H9 (cell line): ENCODE data around the gene MAPT. TPM values are rescaled to one million over a fixed set of nuclear protein-coding genes. Genes with fewer than 3 reads are reported as not detected.

Source experiments
- DNase-seq: peaks from one replicate; pipeline ENCODE4 v3.0.0-alpha.2; 2017
- H2AFZ ChIP-seq: one replicate; pipeline ENCODE4 v1.6.1; 2013; ENCODE audit warnings: mild to moderate bottlenecking, low read length, control low read depth, moderate library complexity
- H2AK5ac ChIP-seq: 2 replicates; pipeline ENCODE4 v1.6.1; 2013; ENCODE audit warnings: low read length, control low read depth, mixed read lengths; ENCODE audit not compliant: insufficient read length
- H2BK120ac ChIP-seq: one replicate; pipeline ENCODE4 v1.6.1; 2013; ENCODE audit warnings: low read depth, mild to moderate bottlenecking, low read length, control low read depth, inconsistent platforms; ENCODE audit not compliant: poor library complexity, severe bottlenecking
- H2BK12ac ChIP-seq: 2 replicates; pipeline ENCODE4 v1.6.1; 2013; ENCODE audit warnings: low read length, control low read depth, mixed read lengths, low read depth; ENCODE audit not compliant: insufficient read length
- H2BK15ac ChIP-seq: 2 replicates; pipeline ENCODE4 v1.6.1; 2013; ENCODE audit warnings: low read depth, low read length, control low read depth
- H2BK20ac ChIP-seq: one replicate; pipeline ENCODE4 v1.6.1; 2013; ENCODE audit warnings: low read depth, mild to moderate bottlenecking, low read length, control low read depth, inconsistent platforms; ENCODE audit not compliant: poor library complexity, severe bottlenecking
- H2BK5ac ChIP-seq: 2 replicates; pipeline ENCODE4 v1.6.1; 2013; ENCODE audit warnings: low read length, control low read depth, mixed read lengths; ENCODE audit not compliant: insufficient read length
- H3K14ac ChIP-seq: 2 replicates; pipeline ENCODE4 v1.6.1; 2013; ENCODE audit warnings: low read length, control low read depth; ENCODE audit not compliant: insufficient read depth
- H3K18ac ChIP-seq: 2 replicates; pipeline ENCODE4 v1.6.1; 2013; ENCODE audit warnings: low read depth, mild to moderate bottlenecking, mixed read lengths, low read length, control low read depth; ENCODE audit not compliant: insufficient read length
- H3K23ac ChIP-seq: 2 replicates; pipeline ENCODE4 v1.6.1; 2013; ENCODE audit warnings: low read length, control low read depth, mixed read lengths, low read depth; ENCODE audit not compliant: insufficient read length
- H3K23me2 ChIP-seq: 2 replicates; pipeline ENCODE4 v1.6.1; 2013; ENCODE audit warnings: low read depth, mild to moderate bottlenecking, mixed read lengths, low read length, control low read depth; ENCODE audit not compliant: insufficient read length, poor library complexity, severe bottlenecking
- H3K27ac ChIP-seq: 2 replicates; pipeline ENCODE4 v1.5.1; 2013; ENCODE audit warnings: low read length, control low read depth, mixed read lengths, low read depth; ENCODE audit not compliant: insufficient read length
- H3K27me3 ChIP-seq: 2 replicates; pipeline ENCODE4 v1.6.1; 2013; ENCODE audit warnings: low read length, control low read depth, inconsistent platforms; ENCODE audit not compliant: insufficient read depth
- H3K4ac ChIP-seq: 2 replicates; pipeline ENCODE4 v1.6.1; 2013; ENCODE audit warnings: low read depth, mild to moderate bottlenecking, control low read depth, inconsistent platforms, low read length, moderate library complexity
- H3K4me1 ChIP-seq: 2 replicates; pipeline ENCODE4 v1.6.1; 2013; ENCODE audit warnings: low read length, control low read depth, inconsistent platforms; ENCODE audit not compliant: insufficient read depth
- H3K4me2 ChIP-seq: 2 replicates; pipeline ENCODE4 v1.6.1; 2013; ENCODE audit warnings: low read length, control low read depth, mixed read lengths; ENCODE audit not compliant: insufficient read length, insufficient read depth
- H3K56ac ChIP-seq: 2 replicates; pipeline ENCODE4 v1.6.1; 2013; ENCODE audit warnings: low read depth, mild to moderate bottlenecking, mixed read lengths, low read length, control low read depth; ENCODE audit not compliant: insufficient read length
- H3K79me1 ChIP-seq: 2 replicates; pipeline ENCODE4 v1.6.1; 2013; ENCODE audit warnings: low read depth, mild to moderate bottlenecking, moderate library complexity, low read length, control low read depth, inconsistent platforms; ENCODE audit not compliant: insufficient read depth, poor library complexity, severe bottlenecking
- H3K79me2 ChIP-seq: 2 replicates; pipeline ENCODE4 v1.6.1; 2013; ENCODE audit warnings: low read length, control low read depth, inconsistent platforms; ENCODE audit not compliant: insufficient read depth
- H3K9ac ChIP-seq: 2 replicates; pipeline ENCODE4 v1.6.1; 2013; ENCODE audit warnings: low read length, control low read depth, mixed read lengths; ENCODE audit not compliant: insufficient read length; ENCODE audit errors: extremely low read depth
- H3K9me3 ChIP-seq: one replicate; pipeline ENCODE4 v1.6.1; 2013; ENCODE audit warnings: low read depth, low read length, inconsistent platforms; ENCODE audit not compliant: control insufficient read depth
- H3T11ph ChIP-seq: one replicate; pipeline ENCODE4 v1.6.1; 2013; ENCODE audit warnings: mild to moderate bottlenecking, low read length, control low read depth, inconsistent platforms
- H4K20me1 ChIP-seq: one replicate; pipeline ENCODE4 v1.6.1; 2013; ENCODE audit not compliant: control insufficient read depth, insufficient read length, insufficient read depth
- H4K5ac ChIP-seq: 2 replicates; pipeline ENCODE4 v1.6.1; 2013; ENCODE audit warnings: low read depth, mild to moderate bottlenecking, mixed read lengths, low read length, control low read depth; ENCODE audit not compliant: insufficient read length
- H4K8ac ChIP-seq: replicated peaks from 2 replicates; pipeline ENCODE4 v1.6.1; 2013; ENCODE audit warnings: low read length, control low read depth, mixed read lengths, low read depth; ENCODE audit not compliant: insufficient read length
- H4K91ac ChIP-seq: 2 replicates; pipeline ENCODE4 v1.6.1; 2013; ENCODE audit warnings: low read depth, mild to moderate bottlenecking, moderate library complexity, mixed read lengths, low read length, control low read depth; ENCODE audit not compliant: insufficient read length
- H3K27ac Mint-ChIP-seq, 3 experiments: 2 replicates in 2 of 3; 3 replicates in 1 of 3; pipeline ENCODE4 v1.8.0; 2020 to 2021; ENCODE audit warnings: mixed read lengths in 3 of 3, mild to moderate bottlenecking in 1 of 3, moderate library complexity in 1 of 3
- H3K27me3 Mint-ChIP-seq: 2 replicates; pipeline ENCODE4 v1.8.0; 2021; ENCODE audit warnings: low read depth, mild to moderate bottlenecking, moderate library complexity, mixed read lengths
- H3K36me3 Mint-ChIP-seq, 3 experiments: 2 replicates in 2 of 3; 3 replicates in 1 of 3; pipeline ENCODE4 v1.8.0; 2020 to 2021; ENCODE audit warnings: low read depth in 3 of 3, mixed read lengths in 3 of 3; ENCODE audit not compliant: insufficient read depth in 1 of 3
- H3K4me1 Mint-ChIP-seq, 2 experiments: 2 replicates each; pipeline ENCODE4 v1.8.0; 2020; ENCODE audit warnings: mixed read lengths in 2 of 2
- H3K4me3 Mint-ChIP-seq, 2 experiments: 2 replicates in 1 of 2; 3 replicates in 1 of 2; pipeline ENCODE4 v1.8.0; 2020 to 2021; ENCODE audit warnings: mild to moderate bottlenecking in 2 of 2, mixed read lengths in 2 of 2, moderate library complexity in 1 of 2
- H3K9me3 Mint-ChIP-seq, 2 experiments: 2 replicates in 1 of 2; 3 replicates in 1 of 2; pipeline ENCODE4 v1.8.0; 2020; ENCODE audit warnings: mild to moderate bottlenecking in 2 of 2, mixed read lengths in 2 of 2, moderate library complexity in 1 of 2
- WGBS: extraction: QIAGEN DNeasy Blood & Tissue Kit; methylation state at CpG from one replicate; pipeline ENCODE4 v1.1.7; 2013; ENCODE audit warnings: missing lambda C conversion rate, low lambda C conversion rate, mixed read lengths; ENCODE audit not compliant: insufficient read length; ENCODE audit errors: extremely low coverage; 5-methylcytosine and 5-hydroxymethylcytosine counted together
- total RNA-seq: library from RNA; stranded (reverse); gene quantifications from 2 replicates; pipeline ENCODE4 v1.2.1, GENCODE V29; 2021
- TF ChIP-seq, protein P1 (sequence below): fragments of 200-600 bp; sonication (generic); conservative IDR thresholded peaks from 3 replicates; pipeline ENCODE4 v1.8.0; 2021; ENCODE audit warnings: antibody characterized with exemption, mild to moderate bottlenecking

MAPT gene
- total RNA-seq, 1 experiment from 2014 or later: 1.6 TPM

DNA sequence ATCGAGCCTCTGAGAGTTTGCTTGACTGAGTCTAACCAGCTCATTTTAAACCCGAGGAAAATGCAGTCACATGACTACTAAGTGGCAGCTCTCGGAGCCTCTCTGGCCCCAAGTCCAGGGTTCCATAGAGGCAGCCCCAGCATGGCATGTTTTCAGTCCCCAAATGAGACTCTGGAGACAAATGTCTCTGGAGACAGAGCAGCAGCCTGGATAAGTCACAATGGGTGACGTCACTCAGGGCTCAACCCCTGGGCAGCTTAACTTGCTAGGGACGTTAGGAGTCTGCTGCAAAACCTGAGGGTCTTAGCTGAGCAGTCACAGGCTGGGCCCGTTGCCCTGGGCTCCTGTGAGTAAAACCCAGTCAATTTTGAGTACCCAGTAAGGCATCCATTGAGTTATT is 97.8 kb downstream of the MAPT start:
- Histone ChIP-seq H2BK20ac (no peak overlapping the region), H2AFZ (no peak overlapping the region), H3T11ph (no peak overlapping the region), H3K23ac (no peak overlapping the region), H3K27me3 (no peaks in the 10 kb centered on the region), H2BK120ac (no peak overlapping the region), H3K4me2 (no peak overlapping the region), H2BK5ac (no peak overlapping the region), H3K18ac (no peak overlapping the region), H3K79me1 (no peaks in the 10 kb centered on the region), H3K79me2 (no peaks in the 10 kb centered on the region), H3K56ac (no peak overlapping the region), H2AK5ac (no peak overlapping the region), H3K23me2 (no peaks in the 10 kb centered on the region), H2BK15ac (no peak overlapping the region), H3K4me1 (no peaks in the 10 kb centered on the region), H3K27ac (no peak overlapping the region), H4K91ac (no peak overlapping the region), H4K5ac (no peak overlapping the region), H3K4ac (no peak overlapping the region), H3K9ac (no peak overlapping the region), H4K20me1 (no peaks in the 10 kb centered on the region), H2BK12ac (no peak overlapping the region), H3K14ac (no peak overlapping the region), H4K8ac (no peak overlapping the region), H3K9me3 (no peaks in the 10 kb centered on the region)
- DNase-seq: no peak
- peaks cover 9 to 13% of the 10 kb centered on the region in 2 experiments for H3K4me1 Mint-ChIP-seq
- TF ChIP-seq, protein P1, sequence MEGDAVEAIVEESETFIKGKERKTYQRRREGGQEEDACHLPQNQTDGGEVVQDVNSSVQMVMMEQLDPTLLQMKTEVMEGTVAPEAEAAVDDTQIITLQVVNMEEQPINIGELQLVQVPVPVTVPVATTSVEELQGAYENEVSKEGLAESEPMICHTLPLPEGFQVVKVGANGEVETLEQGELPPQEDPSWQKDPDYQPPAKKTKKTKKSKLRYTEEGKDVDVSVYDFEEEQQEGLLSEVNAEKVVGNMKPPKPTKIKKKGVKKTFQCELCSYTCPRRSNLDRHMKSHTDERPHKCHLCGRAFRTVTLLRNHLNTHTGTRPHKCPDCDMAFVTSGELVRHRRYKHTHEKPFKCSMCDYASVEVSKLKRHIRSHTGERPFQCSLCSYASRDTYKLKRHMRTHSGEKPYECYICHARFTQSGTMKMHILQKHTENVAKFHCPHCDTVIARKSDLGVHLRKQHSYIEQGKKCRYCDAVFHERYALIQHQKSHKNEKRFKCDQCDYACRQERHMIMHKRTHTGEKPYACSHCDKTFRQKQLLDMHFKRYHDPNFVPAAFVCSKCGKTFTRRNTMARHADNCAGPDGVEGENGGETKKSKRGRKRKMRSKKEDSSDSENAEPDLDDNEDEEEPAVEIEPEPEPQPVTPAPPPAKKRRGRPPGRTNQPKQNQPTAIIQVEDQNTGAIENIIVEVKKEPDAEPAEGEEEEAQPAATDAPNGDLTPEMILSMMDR: no peak
- no peaks in the 10 kb centered on the region for H3K36me3 Mint-ChIP-seq
- no peak overlapping the region for H3K4me3 Mint-ChIP-seq
- no CpG with 5 or more reads among the region's 6 CpGs for WGBS
- peaks cover 4% of the 10 kb centered on the region; the same call in 1 of the 2 replicates for H3K27me3 Mint-ChIP-seq
- H3K27ac Mint-ChIP-seq: no peak overlapping the region
- peaks cover 4 to 7% of the 10 kb centered on the region in 2 experiments; a peak in 3 of 5 replicates for H3K9me3 Mint-ChIP-seq
